Esophagus muscularis mucosa (tissue), 4 donors: ENCODE results near the gene RNF181. TPM values are rescaled to one million over a fixed set of nuclear protein-coding genes. Genes with fewer than 3 reads are reported as not detected.

ENCODE experiments used
- DNase-seq: peaks from one replicate; pipeline ENCODE4 v3.0.0-alpha.2; 2017; ENCODE audit errors: extremely low spot score
- H3K27ac ChIP-seq, 4 donors: fragments of 200-600 bp; sonication (generic); replicated peaks in 1 of 4; 1 replicate in 3 of 4; 2 replicates in 1 of 4; pipeline ENCODE4 v1.5.1; 2016 to 2019; ENCODE audit warnings: mild to moderate bottlenecking in 1 of 4
- H3K27me3 ChIP-seq, 4 donors: fragments of 200-600 bp; sonication (generic); one replicate each; pipeline versions ENCODE4 v1.5.1 to v1.6.0; 2016 to 2019
- H3K36me3 ChIP-seq, 4 donors: fragments of 200-600 bp; sonication (generic); one replicate each; pipeline ENCODE4 v1.5.1; 2016 to 2019
- H3K4me1 ChIP-seq, 4 donors: fragments of 200-600 bp; sonication (generic); one replicate each; pipeline ENCODE4 v1.5.1; 2016 to 2019
- H3K4me3 ChIP-seq, 4 donors: fragments of 200-600 bp; sonication (generic); 1 replicate in 2 of 4; 2 replicates in 2 of 4; pipeline ENCODE4 v1.5.1; 2016 to 2019; ENCODE audit warnings: mild to moderate bottlenecking in 4 of 4, moderate library complexity in 1 of 4
- H3K9me3 ChIP-seq, 4 donors: fragments of 200-600 bp; sonication (generic); 1 replicate in 3 of 4; 2 replicates in 1 of 4; pipeline ENCODE4 v1.5.1; 2016 to 2019
- EP300 ChIP-seq: sonication (generic); formaldehyde crosslinking; IDR thresholded peaks from one replicate; pipeline ENCODE4 v1.6.1; 2017; ENCODE audit warnings: antibody characterized with exemption
- POLR2A ChIP-seq: fragments of 450-650 bp; IDR thresholded peaks from one replicate; pipeline ENCODE4 v1.6.1; 2017; ENCODE audit warnings: antibody characterized with exemption, moderate library complexity, mild to moderate bottlenecking, low read depth
- POLR2AphosphoS5 ChIP-seq, 2 donors: sonication (generic); formaldehyde crosslinking; IDR thresholded peaks; one replicate each; pipeline ENCODE4 v1.6.1; 2017; ENCODE audit warnings: antibody characterized with exemption in 2 of 2
- WGBS: methylation state at CpG from one replicate; pipeline ENCODE4 v1.1.5; 2018; 5-methylcytosine and 5-hydroxymethylcytosine counted together
- intact Hi-C: fragments of 100-400 bp; cut with DNase I; formaldehyde crosslinking; loops from one replicate; pipeline ENCODE4 v1.15.1; 2023
- total RNA-seq, 4 donors: library from RNA; depleted of rRNA; stranded (reverse); fragments of >200 nt; gene quantifications; one replicate each; pipeline versions ENCODE4 v1.1.0 to v1.2.1, GENCODE V29; 2016
- TF ChIP-seq, protein P1 (sequence below), 3 experiments: fragments of 200-600 bp in 2 of 3; fragments of 450-650 bp in 1 of 3; sonication (generic) in 2 of 3; IDR thresholded peaks; one replicate each; pipeline ENCODE4 v1.5.1; 2017 to 2019; ENCODE audit warnings: antibody characterized with exemption in 3 of 3, mild to moderate bottlenecking in 2 of 3, moderate library complexity in 1 of 3

Gene RNF181
- total RNA-seq, 4 donors from 2014 or later: 133 to 142 (median 138) TPM

DNA sequence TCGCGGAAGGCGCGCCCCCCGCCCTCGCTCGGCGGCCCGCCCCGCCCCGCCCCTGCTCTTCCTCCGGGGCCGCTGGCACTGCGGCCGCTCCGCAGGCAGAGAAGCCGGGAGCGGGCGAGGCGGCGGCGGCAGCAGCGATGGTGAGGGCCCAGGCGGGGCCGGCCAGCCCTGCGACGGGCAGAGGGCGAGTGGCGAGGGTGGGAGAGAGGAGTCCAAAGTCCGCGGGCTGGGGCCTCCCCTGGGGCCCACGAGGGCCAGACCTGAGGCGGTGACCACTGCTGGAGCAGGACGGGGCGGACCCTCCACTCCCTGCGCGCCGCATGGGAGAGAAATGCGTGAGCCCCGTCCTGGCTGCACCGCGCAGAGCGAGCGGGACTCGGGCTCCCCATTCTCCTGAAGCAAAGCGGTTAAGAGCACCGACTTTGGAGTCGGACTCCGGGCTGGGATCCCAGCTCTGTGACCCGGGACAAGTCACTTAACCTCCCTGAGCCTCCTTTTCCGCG, 11.1 kb upstream of the RNF181 start, which contains the start of gene VAMP5:
TSS of gene VAMP5 (plus strand) at position 78 of the 503 bp plus-strand sequence. CDS start at position 138, 60 bp downstream.
- peak within 1 kb of the TSS; percentile 82 to 91 (median 86) for H3K27ac ChIP-seq
- no peaks in the 10 kb centered on the region for H3K9me3 ChIP-seq
- peak within 1 kb of the TSS; percentile 60 to 76 (median 72) for H3K4me3 ChIP-seq
- peaks cover 60 to 74% (median 71%) of the 10 kb centered on the region in 4 donors for H3K4me1 ChIP-seq
- H3K36me3 ChIP-seq: no peaks in the 10 kb centered on the region
- WGBS: 3% methylated on average over 28 of the region's 52 CpGs
- no peak for DNase-seq
- H3K27me3 ChIP-seq: no peaks in the 10 kb centered on the region
- TF ChIP-seq POLR2A (no peak), POLR2AphosphoS5 (IDR thresholded peaks at IDR 0.05) (peak in 1 of 2 donors; percentile 64)
- intact Hi-C loops: no loop called here

DNA sequence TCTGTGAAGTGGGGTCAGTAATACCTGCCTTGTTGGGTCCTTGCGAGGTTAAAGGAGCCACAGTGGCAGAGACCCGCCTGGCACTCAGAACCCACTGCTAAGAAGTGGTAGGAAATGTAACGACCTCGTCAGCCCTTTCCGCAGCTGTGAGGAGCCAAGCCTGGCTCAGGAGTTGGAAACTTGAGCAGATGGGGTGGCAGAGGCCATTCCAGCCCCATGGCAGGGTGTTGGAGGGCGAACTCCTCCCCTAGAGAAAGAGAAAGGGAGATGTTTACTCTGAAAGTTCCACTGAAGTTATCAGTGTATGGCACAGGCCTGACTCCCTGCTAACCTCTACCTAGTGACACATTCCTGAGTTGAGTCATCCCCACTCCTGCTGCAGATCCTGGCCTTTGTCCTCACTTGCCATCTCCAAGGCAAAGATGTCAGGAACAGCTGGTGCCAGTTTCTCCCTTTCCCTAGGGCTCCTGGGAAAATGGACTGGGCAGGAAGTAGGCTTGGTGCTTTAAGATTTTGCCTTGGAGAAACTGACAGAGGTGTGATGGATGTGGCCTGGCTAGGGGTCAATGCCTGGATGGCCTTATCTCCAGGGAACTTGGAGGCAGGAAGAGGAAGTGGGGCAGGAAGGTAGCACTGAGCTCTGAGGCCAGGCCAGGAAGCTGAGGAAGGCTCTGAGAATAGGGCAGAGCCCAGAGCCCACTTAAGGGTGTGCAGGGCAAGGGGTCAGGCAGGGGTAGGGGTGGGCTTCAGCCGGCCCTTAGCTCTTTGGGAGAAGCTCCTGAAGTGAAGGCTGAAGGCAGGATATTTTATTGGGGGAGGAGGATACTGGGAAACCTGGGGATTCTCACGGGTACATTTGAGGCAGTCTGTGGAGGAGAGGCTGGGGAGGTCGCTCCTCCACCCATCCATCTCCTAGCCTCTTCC, 10.4 kb upstream of the RNF181 start:
- Histone ChIP-seq H3K36me3 (no peaks in the 10 kb centered on the region), H3K9me3 (no peaks in the 10 kb centered on the region), H3K4me3 (peak overlapping the region; percentile 60 to 76 (median 72)), H3K27me3 (no peaks in the 10 kb centered on the region), H3K4me1 (peaks cover 63 to 74% (median 71%) of the 10 kb centered on the region in 4 donors), H3K27ac (peak overlapping the region; percentile 82 to 91 (median 86))
- intact Hi-C loops: no loop called here
- no peak for DNase-seq
- TF ChIP-seq POLR2A (no peak), POLR2AphosphoS5 (IDR thresholded peaks at IDR 0.05) (peak; percentile 65 to 71), EP300 (no peak)
- whole genome bisulfite sequencing: 33% methylated on average over 7 of the region's 9 CpGs

DNA sequence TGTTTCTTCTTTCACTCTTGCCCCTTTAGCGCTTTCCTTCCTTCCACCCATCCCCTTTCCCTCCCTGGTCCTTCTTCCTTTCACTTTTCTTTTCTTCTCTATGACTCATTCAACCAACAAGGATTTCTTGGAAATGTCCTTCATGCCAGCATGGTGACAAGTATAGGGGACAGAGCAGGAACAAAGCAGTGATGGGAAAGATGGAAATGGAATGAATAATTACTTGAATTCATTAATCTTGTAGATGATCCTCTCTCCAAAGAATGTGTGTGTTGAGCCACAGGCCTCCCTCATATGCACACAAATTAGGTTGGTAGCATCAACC, 9.8 kb upstream of the RNF181 start:
- Histone ChIP-seq H3K4me3 (peak overlapping the region; percentile 60 to 76 (median 72)), H3K27ac (peak overlapping the region; percentile 82 to 91 (median 86)), H3K27me3 (no peaks in the 10 kb centered on the region), H3K36me3 (no peaks in the 10 kb centered on the region), H3K9me3 (no peaks in the 10 kb centered on the region), H3K4me1 (peaks cover 67 to 76% (median 75%) of the 10 kb centered on the region in 4 donors)
- TF ChIP-seq POLR2A (no peak), POLR2AphosphoS5 (IDR thresholded peaks at IDR 0.05) (peak in 1 of 2 donors; percentile 38), EP300 (peak; percentile 10)
- intact Hi-C loops: no loop called here
- DNase-seq: no peak
- WGBS: 53% methylated on average over 1 of the region's 1 CpG

DNA sequence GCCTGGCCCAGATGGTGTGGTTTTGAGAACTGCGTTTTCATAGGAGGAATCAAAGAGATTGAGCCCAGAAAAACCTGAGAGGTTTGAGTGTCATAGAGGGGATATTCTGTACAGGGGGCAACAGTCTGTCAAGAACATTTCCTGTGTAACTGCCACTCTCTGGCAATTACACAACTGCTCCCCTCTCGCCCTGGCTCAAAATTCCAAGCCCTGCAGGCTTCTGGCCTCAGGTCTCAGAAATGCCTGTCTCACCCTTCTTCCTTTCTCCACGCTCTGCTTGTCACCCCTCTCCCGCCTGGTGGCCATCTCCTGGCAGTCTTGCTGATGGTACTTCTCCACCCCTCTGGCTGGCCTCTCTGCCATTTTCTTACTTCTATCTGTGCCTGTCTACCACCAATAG, 7.3 kb upstream of the RNF181 start:
- Histone ChIP-seq H3K4me3 (no peak overlapping the region), H3K27ac (peak overlapping the region; percentile 12 to 91 (median 64)), H3K4me1 (peaks cover 82 to 90% (median 88%) of the 10 kb centered on the region in 4 donors), H3K27me3 (no peaks in the 10 kb centered on the region), H3K9me3 (no peaks in the 10 kb centered on the region), H3K36me3 (peaks cover 0 to 5% (median 2%) of the 10 kb centered on the region in 4 donors)
- TF ChIP-seq, protein P1, sequence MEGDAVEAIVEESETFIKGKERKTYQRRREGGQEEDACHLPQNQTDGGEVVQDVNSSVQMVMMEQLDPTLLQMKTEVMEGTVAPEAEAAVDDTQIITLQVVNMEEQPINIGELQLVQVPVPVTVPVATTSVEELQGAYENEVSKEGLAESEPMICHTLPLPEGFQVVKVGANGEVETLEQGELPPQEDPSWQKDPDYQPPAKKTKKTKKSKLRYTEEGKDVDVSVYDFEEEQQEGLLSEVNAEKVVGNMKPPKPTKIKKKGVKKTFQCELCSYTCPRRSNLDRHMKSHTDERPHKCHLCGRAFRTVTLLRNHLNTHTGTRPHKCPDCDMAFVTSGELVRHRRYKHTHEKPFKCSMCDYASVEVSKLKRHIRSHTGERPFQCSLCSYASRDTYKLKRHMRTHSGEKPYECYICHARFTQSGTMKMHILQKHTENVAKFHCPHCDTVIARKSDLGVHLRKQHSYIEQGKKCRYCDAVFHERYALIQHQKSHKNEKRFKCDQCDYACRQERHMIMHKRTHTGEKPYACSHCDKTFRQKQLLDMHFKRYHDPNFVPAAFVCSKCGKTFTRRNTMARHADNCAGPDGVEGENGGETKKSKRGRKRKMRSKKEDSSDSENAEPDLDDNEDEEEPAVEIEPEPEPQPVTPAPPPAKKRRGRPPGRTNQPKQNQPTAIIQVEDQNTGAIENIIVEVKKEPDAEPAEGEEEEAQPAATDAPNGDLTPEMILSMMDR (IDR thresholded peaks at IDR 0.05): no peak
- no peak for TF ChIP-seq POLR2AphosphoS5 (IDR thresholded peaks at IDR 0.05)
- TF ChIP-seq POLR2A: no peak
- TF ChIP-seq EP300: no peak
- no peak for DNase-seq
- intact Hi-C loops: no loop called here
- WGBS: 87% methylated on average over 4 of the region's 4 CpGs

DNA sequence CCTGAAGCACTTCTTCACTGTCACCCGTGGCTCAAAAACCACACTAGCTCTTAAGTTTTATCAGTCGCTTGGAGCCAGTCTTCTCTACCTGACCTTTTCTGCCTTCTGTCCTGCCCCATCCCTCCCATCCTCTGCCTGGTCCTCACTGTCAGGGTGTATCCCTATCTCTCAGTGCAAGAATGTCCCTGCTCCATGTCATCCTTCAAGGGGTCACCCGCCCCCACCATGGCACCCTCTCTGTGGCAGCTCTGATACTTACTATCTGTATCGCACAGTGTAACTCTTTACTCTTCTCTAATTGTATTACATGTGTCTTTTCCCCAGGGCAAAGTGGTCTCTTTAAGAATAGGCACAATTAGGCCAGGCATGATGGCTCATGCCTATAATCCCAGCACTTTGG, 6.9 kb upstream of the RNF181 start:
- Histone ChIP-seq H3K4me1 (peaks cover 80 to 86% (median 84%) of the 10 kb centered on the region in 4 donors), H3K27me3 (no peaks in the 10 kb centered on the region), H3K4me3 (no peak overlapping the region), H3K36me3 (peaks cover 0 to 7% (median 3%) of the 10 kb centered on the region in 4 donors), H3K9me3 (no peaks in the 10 kb centered on the region), H3K27ac (peak overlapping the region; percentile 12 to 91 (median 64))
- DNase-seq: no peak
- WGBS: 77% methylated on average over 4 of the region's 4 CpGs
- intact Hi-C loops: no loop called here
- TF ChIP-seq POLR2AphosphoS5 (IDR thresholded peaks at IDR 0.05): no peak
- TF ChIP-seq, protein P1 (IDR thresholded peaks at IDR 0.05): no peak

DNA sequence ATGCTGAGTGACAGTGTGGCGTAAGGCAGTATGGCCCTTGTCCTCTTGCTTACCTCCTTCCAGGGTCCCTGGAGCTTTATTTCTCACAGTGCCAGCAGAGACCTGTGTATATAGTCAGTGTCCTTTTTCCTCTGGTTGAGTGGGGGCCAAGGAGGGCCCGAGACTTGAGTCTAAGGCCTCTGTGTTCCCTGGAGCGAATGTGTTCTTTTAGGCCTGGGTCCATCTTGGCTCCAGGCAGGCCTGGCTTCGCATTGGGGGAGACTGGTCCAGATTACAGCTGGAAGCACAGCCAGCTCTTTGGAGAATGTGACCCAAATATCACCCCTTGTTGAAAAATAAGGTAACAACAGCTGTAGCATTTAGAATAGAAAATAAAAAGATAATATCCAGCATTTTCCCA, 6.4 kb upstream of the RNF181 start:
- H3K4me1 ChIP-seq: peaks cover 78 to 85% (median 81%) of the 10 kb centered on the region in 4 donors
- no peak overlapping the region for H3K4me3 ChIP-seq
- peaks cover 0 to 7% (median 3%) of the 10 kb centered on the region in 4 donors for H3K36me3 ChIP-seq
- no peaks in the 10 kb centered on the region for H3K9me3 ChIP-seq
- H3K27ac ChIP-seq: peak overlapping the region; percentile 12 to 91 (median 70)
- no peak for DNase-seq
- intact Hi-C loops: no loop called here
- TF ChIP-seq EP300 (no peak), POLR2A (no peak)
- TF ChIP-seq, protein P1 (IDR thresholded peaks at IDR 0.05): no peak
- WGBS: 85% methylated on average over 4 of the region's 4 CpGs
- H3K27me3 ChIP-seq: no peaks in the 10 kb centered on the region
